ENCODE data around the gene GMDS.

The GMDS gene

GRCh38 chr6:2275892-2276242 lies 30.5 kb upstream of the GMDS start:
- ATAC-seq = no peak

GRCh38 chr6:2274981-2275891 lies 29.8 kb upstream of the GMDS start:
- TF ChIP-seq ZNF8 (CRISPR knock-in tag; IDR thresholded peaks at IDR 0.05) = no peak
- TF ChIP-seq POU6F1 (CRISPR knock-in tag; IDR thresholded peaks at IDR 0.05; ENCODE audit: borderline replicate concordance, low read depth) = no peak
- no peak for TF ChIP-seq SNAI2 (CRISPR knock-in tag; IDR thresholded peaks at IDR 0.05)
- no peak for TF ChIP-seq PATZ1 (CRISPR knock-in tag; IDR thresholded peaks at IDR 0.05; ENCODE audit: borderline replicate concordance)
- TF ChIP-seq CSRNP3 (CRISPR knock-in tag; IDR thresholded peaks at IDR 0.05) = no peak
- TF ChIP-seq ARNTL (CRISPR knock-in tag; IDR thresholded peaks at IDR 0.05; ENCODE audit: borderline replicate concordance, low read depth) = no peak
- no peak for TF ChIP-seq TSHZ2 (CRISPR knock-in tag; IDR thresholded peaks at IDR 0.05)
- no peak for TF ChIP-seq TCF4 (CRISPR knock-in tag; IDR thresholded peaks at IDR 0.05; ENCODE audit: borderline replicate concordance)
- no peak for TF ChIP-seq PPARA (CRISPR knock-in tag; IDR thresholded peaks at IDR 0.05; ENCODE audit: borderline replicate concordance)
- no peak for TF ChIP-seq RARB (CRISPR knock-in tag; IDR thresholded peaks at IDR 0.05)
- no peak for TF ChIP-seq GLIS3 (CRISPR knock-in tag; IDR thresholded peaks at IDR 0.05)
- TF ChIP-seq ZC3H10 (CRISPR knock-in tag; IDR thresholded peaks at IDR 0.05) = no peak
- TF ChIP-seq ESRRG (CRISPR knock-in tag; IDR thresholded peaks at IDR 0.05) = no peak
- TF ChIP-seq OSR1 (CRISPR knock-in tag; IDR thresholded peaks at IDR 0.05) = no peak
- no peak for TF ChIP-seq ZNF565 (CRISPR knock-in tag; conservative IDR thresholded peaks at IDR 0.05; ENCODE audit: low read depth)
- no peak for TF ChIP-seq ZFP3 (CRISPR knock-in tag; IDR thresholded peaks at IDR 0.05)
- no peak for TF ChIP-seq ISL1 (CRISPR knock-in tag; IDR thresholded peaks at IDR 0.05)
- no peak for TF ChIP-seq CREB5 (CRISPR knock-in tag; IDR thresholded peaks at IDR 0.05; ENCODE audit: low read depth)
- ATAC-seq = peak; percentile 84

More at GRCh38 chr6:2275892-2276242, 30.5 kb upstream of the GMDS start:
- TF ChIP-seq BACH2 (CRISPR knock-in tag; IDR thresholded peaks at IDR 0.05; ENCODE audit: borderline replicate concordance) = no peak
- TF ChIP-seq POU6F1 (CRISPR knock-in tag; IDR thresholded peaks at IDR 0.05; ENCODE audit: borderline replicate concordance, low read depth) = no peak

Measured in SK-N-SH treated with all-trans-retinoic acid at 6 μM for 48 hours (cell line).